Bladder microvascular endothelial cell (primary cell): ENCODE data around the gene TBX5. TPM values are rescaled to one million over a fixed set of nuclear protein-coding genes. Genes with fewer than 3 reads are reported as not detected.

ENCODE experiments used
- total RNA-seq: library from RNA; depleted of rRNA; stranded (reverse); fragments of >200 nt; gene quantifications from 2 replicates; pipeline ENCODE4 v1.2.3, GENCODE V29; 2014

TBX5 gene
- total RNA-seq = not detected in 2 replicates

DNA sequence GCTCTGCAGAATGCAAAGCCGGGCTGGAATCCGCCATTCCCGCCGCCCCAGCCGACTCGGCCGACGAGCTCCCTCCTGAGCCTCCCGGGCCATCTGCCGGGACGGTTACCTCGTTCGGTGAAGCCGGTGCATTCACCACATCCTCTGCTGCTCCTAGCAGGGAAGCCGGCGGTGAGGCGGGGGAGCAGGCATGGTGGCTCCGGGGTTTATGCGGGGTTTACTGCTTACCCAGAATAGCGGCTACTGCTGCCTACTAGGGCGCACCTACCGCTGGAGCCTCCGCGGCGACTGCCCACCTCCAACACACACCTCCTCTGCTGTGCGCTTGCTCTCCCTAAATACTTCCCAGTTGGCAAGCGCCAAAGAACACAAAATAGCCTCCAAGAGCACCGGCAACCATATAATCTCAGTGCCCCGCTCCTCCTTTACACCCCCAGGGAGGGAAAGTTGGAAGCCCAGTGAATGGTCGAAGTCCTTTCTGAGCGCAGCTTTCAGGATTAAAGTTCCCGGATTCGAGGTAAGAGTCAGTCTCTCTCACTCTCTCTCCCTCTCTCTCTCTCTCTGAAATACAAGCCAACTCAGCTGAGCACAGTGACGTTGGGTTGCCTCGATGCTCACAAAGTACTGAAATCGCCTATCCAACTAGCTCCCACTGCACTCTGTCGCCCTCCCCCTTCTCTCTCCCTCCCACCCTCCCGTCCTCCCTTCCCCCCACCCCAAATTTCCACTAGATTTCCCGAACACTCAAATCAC lies at the start of gene TBX5:
Gene TBX5 (minus strand): TSS at position 626 of the 753 bp plus-strand sequence. CDS start 2,246 bp downstream, outside the sequence.

